ENCODE measurements around the gene HDHD3. TPM values are rescaled to one million over a fixed set of nuclear protein-coding genes. Genes with fewer than 3 reads are reported as not detected.

HDHD3 gene
- total RNA-seq, 1 donor from 2014 or later = 15.7 TPM

- Mint-ChIP-seq H3K9me3 (no peaks in the 10 kb centered on the region), H3K36me3 (ENCODE audit: low read depth) (peaks cover 15% of the 10 kb centered on the region), H3K27me3 (ENCODE audit: insufficient read depth) (no peaks in the 10 kb centered on the region), H3K27ac (peak overlapping the region; percentile 92), H3K4me3 (peak overlapping the region; percentile 93), H3K4me1 (ENCODE audit: low read depth) (peaks cover 56% of the 10 kb centered on the region)
- peak; percentile 59 for DNase-seq (ENCODE audit: low spot score)
- intact Hi-C loops (cut with micrococcal nuclease) = loop anchor here (1.0 to 2.0 kb wide), 7 partner anchors 11 to 166 kb away; partner anchors contain the start of genes ALAD, C9orf43, CDC26 and FKBP15
These were observed 25.8 kb downstream of the HDHD3 start for GRCh38 chr9:113350937-113351336.

GRCh38 chr9:113350107-113350661 is 26.6 kb downstream of the HDHD3 start:
- Mint-ChIP-seq H3K9me3 (no peaks in the 10 kb centered on the region), H3K4me3 (peak overlapping the region; percentile 93), H3K4me1 (ENCODE audit: low read depth) (peaks cover 63% of the 10 kb centered on the region), H3K27me3 (ENCODE audit: insufficient read depth) (no peaks in the 10 kb centered on the region), H3K27ac (peak overlapping the region; percentile 92), H3K36me3 (ENCODE audit: low read depth) (peaks cover 15% of the 10 kb centered on the region)
- intact Hi-C loops (cut with micrococcal nuclease) = loop anchor here (1.0 to 2.0 kb wide), 3 partner anchors 51 to 167 kb away; partner anchors contain the start of genes ALAD, CDC26 and PRPF4
- peak; percentile 27 for DNase-seq (ENCODE audit: low spot score)

- no peaks in the 10 kb centered on the region for H3K9me3 Mint-ChIP-seq
- H3K4me3 Mint-ChIP-seq = peak within 1 kb of the TSS; percentile 93
- no peaks in the 10 kb centered on the region for H3K27me3 Mint-ChIP-seq (ENCODE audit: insufficient read depth)
- intact Hi-C loops (cut with micrococcal nuclease) = loop anchor here (1.0 to 2.0 kb wide), 4 partner anchors 15 to 167 kb away; partner anchors contain the start of genes ALAD, CDC26 and PRPF4
- peaks cover 68% of the 10 kb centered on the region for H3K4me1 Mint-ChIP-seq (ENCODE audit: low read depth)
- peak within 1 kb of the TSS; percentile 92 for H3K27ac Mint-ChIP-seq
- peak; percentile 51 for DNase-seq (ENCODE audit: low spot score)
- H3K36me3 Mint-ChIP-seq (ENCODE audit: low read depth) = peaks cover 15% of the 10 kb centered on the region
These were observed 27.2 kb downstream of the HDHD3 start, which contains the start of gene BSPRY for GRCh38 chr9:113349445-113350094. TSS of gene BSPRY (plus strand) at chr9:113349541. CDS start at chr9:113349580, 39 bp downstream.

- intact Hi-C loops (cut with micrococcal nuclease) = loop anchor here (2.0 kb wide), 1 partner anchor 14 kb away; no protein-coding TSS in a partner anchor
- Mint-ChIP-seq H3K36me3 (ENCODE audit: low read depth) (peaks cover 11% of the 10 kb centered on the region), H3K9me3 (no peaks in the 10 kb centered on the region), H3K4me3 (peak overlapping the region; percentile 82), H3K27me3 (ENCODE audit: insufficient read depth) (no peaks in the 10 kb centered on the region), H3K4me1 (ENCODE audit: low read depth) (peaks cover 67% of the 10 kb centered on the region), H3K27ac (peak overlapping the region; percentile 82)
- no peak for DNase-seq (ENCODE audit: low spot score)
These were observed 27.7 kb downstream of the HDHD3 start for GRCh38 chr9:113349066-113349444.

GRCh38 chr9:113348437-113348836 is 28.3 kb downstream of the HDHD3 start:
- intact Hi-C loops (cut with micrococcal nuclease) = loop anchor here (2.0 kb wide), 1 partner anchor 14 kb away; no protein-coding TSS in a partner anchor
- peak overlapping the region; percentile 82 for H3K4me3 Mint-ChIP-seq
- H3K27me3 Mint-ChIP-seq (ENCODE audit: insufficient read depth) = no peaks in the 10 kb centered on the region

GRCh38 chr9:113345671-113346070 is 31.1 kb downstream of the HDHD3 start:
- H3K27ac Mint-ChIP-seq = peak overlapping the region; percentile 72
- intact Hi-C loops (cut with micrococcal nuclease) = no loop called here
- peaks cover 70% of the 10 kb centered on the region for H3K4me1 Mint-ChIP-seq (ENCODE audit: low read depth)
- no peak overlapping the region for H3K4me3 Mint-ChIP-seq
- no peaks in the 10 kb centered on the region for H3K27me3 Mint-ChIP-seq (ENCODE audit: insufficient read depth)
- H3K36me3 Mint-ChIP-seq (ENCODE audit: low read depth) = no peaks in the 10 kb centered on the region
- peaks cover 3% of the 10 kb centered on the region for H3K9me3 Mint-ChIP-seq
- no peak for DNase-seq (ENCODE audit: low spot score)

More at GRCh38 chr9:113348437-113348836, 28.3 kb downstream of the HDHD3 start:
- peaks cover 8% of the 10 kb centered on the region for H3K36me3 Mint-ChIP-seq (ENCODE audit: low read depth)
- H3K27ac Mint-ChIP-seq = peak overlapping the region; percentile 54
- peaks cover 68% of the 10 kb centered on the region for H3K4me1 Mint-ChIP-seq (ENCODE audit: low read depth)
- DNase-seq (ENCODE audit: low spot score) = no peak
- peaks cover under 1% of the 10 kb centered on the region for H3K9me3 Mint-ChIP-seq

GRCh38 chr9:113345190-113345589 is 31.6 kb downstream of the HDHD3 start:
- Mint-ChIP-seq H3K9me3 (peaks cover 3% of the 10 kb centered on the region), H3K4me1 (ENCODE audit: low read depth) (peaks cover 70% of the 10 kb centered on the region), H3K36me3 (ENCODE audit: low read depth) (no peaks in the 10 kb centered on the region), H3K27ac (peak overlapping the region; percentile 72), H3K27me3 (ENCODE audit: insufficient read depth) (no peaks in the 10 kb centered on the region), H3K4me3 (no peak overlapping the region)
- no peak for DNase-seq (ENCODE audit: low spot score)
- intact Hi-C loops (cut with micrococcal nuclease) = no loop called here

- Mint-ChIP-seq H3K36me3 (ENCODE audit: low read depth) (no peaks in the 10 kb centered on the region), H3K4me3 (peak overlapping the region; percentile 24), H3K27ac (peak overlapping the region; percentile 62), H3K4me1 (ENCODE audit: low read depth) (peaks cover 74% of the 10 kb centered on the region), H3K27me3 (ENCODE audit: insufficient read depth) (no peaks in the 10 kb centered on the region), H3K9me3 (peaks cover 3% of the 10 kb centered on the region)
- DNase-seq (ENCODE audit: low spot score) = no peak
- intact Hi-C loops (cut with micrococcal nuclease) = no loop called here
These were observed 33.0 kb downstream of the HDHD3 start for GRCh38 chr9:113343732-113344231.

- peak overlapping the region; percentile 89 for H3K27ac Mint-ChIP-seq
These were observed 34.9 kb downstream of the HDHD3 start for GRCh38 chr9:113341712-113342410.

GRCh38 chr9:113340011-113340699 is 36.6 kb downstream of the HDHD3 start, which contains the start of gene WDR31:
TSS of gene WDR31 (minus strand) at chr9:113340275. CDS start at chr9:113332022, 8,253 bp downstream.
- Mint-ChIP-seq H3K27ac (peak within 1 kb of the TSS; percentile 89), H3K4me1 (ENCODE audit: low read depth) (peaks cover 49% of the 10 kb centered on the region), H3K36me3 (ENCODE audit: low read depth) (no peaks in the 10 kb centered on the region), H3K27me3 (ENCODE audit: insufficient read depth) (no peaks in the 10 kb centered on the region), H3K9me3 (peaks cover 3% of the 10 kb centered on the region), H3K4me3 (peak within 1 kb of the TSS; percentile 80)
- intact Hi-C loops (cut with micrococcal nuclease) = loop anchor here (1.0 to 2.0 kb wide), 7 partner anchors 11 to 173 kb away; partner anchors contain the start of genes ALAD, C9orf43, CDC26 and FKBP15
- peak; percentile 78 for DNase-seq (ENCODE audit: low spot score)

More at GRCh38 chr9:113341712-113342410, 34.9 kb downstream of the HDHD3 start:
- DNase-seq (ENCODE audit: low spot score) = no peak
- Mint-ChIP-seq H3K4me1 (ENCODE audit: low read depth) (peaks cover 57% of the 10 kb centered on the region), H3K27me3 (ENCODE audit: insufficient read depth) (no peaks in the 10 kb centered on the region), H3K36me3 (ENCODE audit: low read depth) (no peaks in the 10 kb centered on the region), H3K4me3 (peak overlapping the region; percentile 80), H3K9me3 (peaks cover 3% of the 10 kb centered on the region)
- intact Hi-C loops (cut with micrococcal nuclease) = loop anchor here (2.0 kb wide), 2 partner anchors 121 to 171 kb away; partner anchors contain the start of genes FKBP15 and SLC31A1

- intact Hi-C loops (cut with micrococcal nuclease) = no loop called here
- no peaks in the 10 kb centered on the region for H3K9me3 Mint-ChIP-seq
- no peak overlapping the region for H3K27ac Mint-ChIP-seq
- DNase-seq (ENCODE audit: low spot score) = no peak
- H3K4me1 Mint-ChIP-seq (ENCODE audit: low read depth) = peaks cover 34% of the 10 kb centered on the region
- no peaks in the 10 kb centered on the region for H3K27me3 Mint-ChIP-seq (ENCODE audit: insufficient read depth)
- no peak overlapping the region for H3K4me3 Mint-ChIP-seq
- no peaks in the 10 kb centered on the region for H3K36me3 Mint-ChIP-seq (ENCODE audit: low read depth)
These were observed 39.1 kb downstream of the HDHD3 start for GRCh38 chr9:113337714-113338113.

GRCh38 chr9:113331780-113332179 is 45.0 kb downstream of the HDHD3 start:
- no peak overlapping the region for H3K4me3 Mint-ChIP-seq
- intact Hi-C loops (cut with micrococcal nuclease) = no loop called here
- H3K27ac Mint-ChIP-seq = no peak overlapping the region
- no peaks in the 10 kb centered on the region for H3K9me3 Mint-ChIP-seq
- no peaks in the 10 kb centered on the region for H3K27me3 Mint-ChIP-seq (ENCODE audit: insufficient read depth)
- no peak for DNase-seq (ENCODE audit: low spot score)
- no peaks in the 10 kb centered on the region for H3K4me1 Mint-ChIP-seq (ENCODE audit: low read depth)
- H3K36me3 Mint-ChIP-seq (ENCODE audit: low read depth) = no peaks in the 10 kb centered on the region
